Right lobe of liver (tissue), 6 donors: ENCODE data around the gene XPR1. TPM values are rescaled to one million over a fixed set of nuclear protein-coding genes. Genes with fewer than 3 reads are reported as not detected.

Source experiments
- ATAC-seq, 4 donors: fragments of 200-7000 bp; cut with Tn5 transposase; one replicate each; pipeline ENCODE4 v1.9.1; 2020; ENCODE audit warnings: mild to moderate bottlenecking in 4 of 4, moderate library complexity in 4 of 4
- DNase-seq, 3 donors: peaks; one replicate each; pipeline ENCODE4 v3.0.0-alpha.2; 2020
- H3K27ac ChIP-seq, 3 donors: fragments of 200-600 bp; one replicate each; pipeline ENCODE4 v1.8.0; 2022
- H3K27me3 ChIP-seq, 2 donors: fragments of 200-600 bp; one replicate each; pipeline ENCODE4 v1.8.0; 2022
- H3K36me3 ChIP-seq, 4 donors: fragments of 200-600 bp; sonication (generic) in 1 of 4; one replicate each; pipeline versions ENCODE4 v1.5.1 to v1.8.0; 2017 to 2022; ENCODE audit warnings: control low read depth in 1 of 4
- H3K4me1 ChIP-seq, 4 donors: fragments of 200-600 bp; sonication (generic) in 1 of 4; one replicate each; pipeline versions ENCODE4 v1.5.1 to v1.8.0; 2017 to 2022; ENCODE audit warnings: control low read depth in 1 of 4
- H3K4me3 ChIP-seq, 3 donors: fragments of 200-600 bp; one replicate each; pipeline ENCODE4 v1.8.0; 2022
- H3K9me3 ChIP-seq, 4 donors: fragments of 200-600 bp; sonication (generic) in 1 of 4; one replicate each; pipeline versions ENCODE4 v1.5.1 to v1.8.0; 2017 to 2022; ENCODE audit warnings: control low read depth in 1 of 4
- CTCF ChIP-seq, 4 donors: fragments of 200-600 bp in 3 of 4; fragments of 450-650 bp in 1 of 4; IDR thresholded peaks; one replicate each; pipeline versions ENCODE4 v1.5.1 to v1.8.0; 2016 to 2022; ENCODE audit warnings: antibody characterized with exemption in 4 of 4, mild to moderate bottlenecking in 2 of 4
- POLR2A ChIP-seq: fragments of 450-650 bp; IDR thresholded peaks from one replicate; pipeline ENCODE4 v1.6.1; 2017; ENCODE audit warnings: antibody characterized with exemption, mild to moderate bottlenecking
- WGBS: methylation state at CpG from one replicate; pipeline ENCODE4 v1.1.6; 2018; ENCODE audit warnings: low coverage, low lambda C conversion rate; ENCODE audit not compliant: insufficient coverage; ENCODE audit errors: missing lambda C conversion rate; 5-methylcytosine and 5-hydroxymethylcytosine counted together
- intact Hi-C, 2 donors: fragments of 100-400 bp; cut with DNase I; formaldehyde crosslinking; loops; one replicate each; pipeline versions ENCODE4 v1.11.2 to v1.14.1; 2022
- long read RNA-seq: library from polyadenylated mRNA; unstranded; transcript quantifications from one replicate; pipeline ENCODE4 v2.0.0, GENCODE V29; 2019
- total RNA-seq, 6 experiments: library from RNA; depleted of rRNA in 2 of 6; stranded (reverse); fragments of >200 nt in 2 of 6; fragmentation: NEBNext Ultra II Directional in 3 of 6; extraction: Animal tissue kit (Norgen Biotek cat#: 25700) in 3 of 6; gene quantifications; one replicate each; pipeline versions ENCODE4 v1.1.0 to v1.2.4, GENCODE V29; 2016 to 2023
- donor health status: DM: no; HTN: yes; CAD: no.
- donor health status: DM: no; HTN: no; CAD: no.
- donor health status: DM: no; HTN: no; CAD: no.
- donor health status: DM: no; HTN: yes; CAD: no.
- donor health status: DM: no; HTN: yes; CAD: no.

Gene XPR1
- total RNA-seq: 10 to 100 TPM in 1 of 6 experiments, 1 to 10 TPM in 5; 5.9 to 10.0 (median 9.0) TPM
- long read RNA-seq: 0 reads

GRCh38 chr1:180631766-180632325 lies at the start of gene XPR1:
TSS of gene XPR1 (plus strand) at chr1:180632022. CDS start at chr1:180632202, 180 bp downstream.
- peak within 1 kb of the TSS; percentile 33 to 86 (median 82) for H3K27ac ChIP-seq
- TF ChIP-seq CTCF (IDR thresholded peaks at IDR 0.05): peak in 3 of 4 donors; percentile 21 to 33 (median 30)
- peak; percentile 89 for TF ChIP-seq POLR2A
- DNase-seq (peak; percentile 98 to 99 (median 99)), ATAC-seq (peak; percentile 98 to 100 (median 99))
- no peaks in the 10 kb centered on the region for H3K36me3 ChIP-seq
- no peaks in the 10 kb centered on the region for H3K9me3 ChIP-seq
- peaks cover 0 to 10% (median 4%) of the 10 kb centered on the region in 4 donors for H3K4me1 ChIP-seq
- peak within 1 kb of the TSS; percentile 71 to 94 (median 90) for H3K4me3 ChIP-seq
- WGBS: 0% methylated on average over 1 of the region's 41 CpGs
- no peaks in the 10 kb centered on the region for H3K27me3 ChIP-seq
- intact Hi-C loops: no loop called here

GRCh38 chr1:180584869-180585268 lies 47.0 kb upstream of the XPR1 start:
- DNase-seq (no peak), ATAC-seq (no peak)
- Histone ChIP-seq H3K9me3 (no peaks in the 10 kb centered on the region), H3K36me3 (no peaks in the 10 kb centered on the region), H3K27ac (no peak overlapping the region), H3K27me3 (no peaks in the 10 kb centered on the region), H3K4me3 (no peak overlapping the region), H3K4me1 (no peaks in the 10 kb centered on the region)
- TF ChIP-seq CTCF (IDR thresholded peaks at IDR 0.05): no peak
- no peak for TF ChIP-seq POLR2A
- 81% methylated on average over 8 of the region's 8 CpGs for WGBS
- intact Hi-C loops: no loop called here

- no peak for ATAC-seq
- TF ChIP-seq CTCF (IDR thresholded peaks at IDR 0.05): no peak
- no peak for TF ChIP-seq POLR2A
- intact Hi-C loops: no loop called here
- no peak overlapping the region for H3K4me3 ChIP-seq
- H3K27me3 ChIP-seq: no peaks in the 10 kb centered on the region
- no peaks in the 10 kb centered on the region for H3K9me3 ChIP-seq
- H3K36me3 ChIP-seq: no peaks in the 10 kb centered on the region
- no peak for DNase-seq
- 79% methylated on average over 4 of the region's 4 CpGs for WGBS
- no peak overlapping the region for H3K27ac ChIP-seq
- H3K4me1 ChIP-seq: no peaks in the 10 kb centered on the region
Observed at GRCh38 chr1:180585994-180586359, 45.8 kb upstream of the XPR1 start.

GRCh38 chr1:180586671-180587155 lies 45.1 kb upstream of the XPR1 start:
- Histone ChIP-seq H3K27ac (no peak overlapping the region), H3K9me3 (no peaks in the 10 kb centered on the region), H3K27me3 (no peaks in the 10 kb centered on the region), H3K4me3 (no peak overlapping the region), H3K36me3 (no peaks in the 10 kb centered on the region), H3K4me1 (no peaks in the 10 kb centered on the region)
- ATAC-seq: no peak
- DNase-seq: no peak
- 27% methylated on average over 1 of the region's 1 CpG for WGBS
- TF ChIP-seq CTCF (IDR thresholded peaks at IDR 0.05): no peak
- intact Hi-C loops: no loop called here
